H9 (cell line): ENCODE measurements around the gene TULP3. TPM values are rescaled to one million over a fixed set of nuclear protein-coding genes. Genes with fewer than 3 reads are reported as not detected.
A peak's percentile ranks its signal among the peaks of the same experiment; 100 is the strongest.

Source experiments
- DNase-seq: peaks from one replicate; pipeline ENCODE4 v3.0.0-alpha.2; 2017
- H2AFZ ChIP-seq: one replicate; pipeline ENCODE4 v1.6.1; 2013; ENCODE audit warnings: mild to moderate bottlenecking, low read length, control low read depth, moderate library complexity
- H2AK5ac ChIP-seq: 2 replicates; pipeline ENCODE4 v1.6.1; 2013; ENCODE audit warnings: low read length, control low read depth, mixed read lengths; ENCODE audit not compliant: insufficient read length
- H2BK120ac ChIP-seq: one replicate; pipeline ENCODE4 v1.6.1; 2013; ENCODE audit warnings: low read depth, mild to moderate bottlenecking, low read length, control low read depth, inconsistent platforms; ENCODE audit not compliant: poor library complexity, severe bottlenecking
- H2BK12ac ChIP-seq: 2 replicates; pipeline ENCODE4 v1.6.1; 2013; ENCODE audit warnings: low read length, control low read depth, mixed read lengths, low read depth; ENCODE audit not compliant: insufficient read length
- H2BK15ac ChIP-seq: 2 replicates; pipeline ENCODE4 v1.6.1; 2013; ENCODE audit warnings: low read depth, low read length, control low read depth
- H2BK20ac ChIP-seq: one replicate; pipeline ENCODE4 v1.6.1; 2013; ENCODE audit warnings: low read depth, mild to moderate bottlenecking, low read length, control low read depth, inconsistent platforms; ENCODE audit not compliant: poor library complexity, severe bottlenecking
- H2BK5ac ChIP-seq: 2 replicates; pipeline ENCODE4 v1.6.1; 2013; ENCODE audit warnings: low read length, control low read depth, mixed read lengths; ENCODE audit not compliant: insufficient read length
- H3K14ac ChIP-seq: 2 replicates; pipeline ENCODE4 v1.6.1; 2013; ENCODE audit warnings: low read length, control low read depth; ENCODE audit not compliant: insufficient read depth
- H3K18ac ChIP-seq: 2 replicates; pipeline ENCODE4 v1.6.1; 2013; ENCODE audit warnings: low read depth, mild to moderate bottlenecking, mixed read lengths, low read length, control low read depth; ENCODE audit not compliant: insufficient read length
- H3K23ac ChIP-seq: 2 replicates; pipeline ENCODE4 v1.6.1; 2013; ENCODE audit warnings: low read length, control low read depth, mixed read lengths, low read depth; ENCODE audit not compliant: insufficient read length
- H3K23me2 ChIP-seq: 2 replicates; pipeline ENCODE4 v1.6.1; 2013; ENCODE audit warnings: low read depth, mild to moderate bottlenecking, mixed read lengths, low read length, control low read depth; ENCODE audit not compliant: insufficient read length, poor library complexity, severe bottlenecking
- H3K27ac ChIP-seq: 2 replicates; pipeline ENCODE4 v1.5.1; 2013; ENCODE audit warnings: low read length, control low read depth, mixed read lengths, low read depth; ENCODE audit not compliant: insufficient read length
- H3K27me3 ChIP-seq: 2 replicates; pipeline ENCODE4 v1.6.1; 2013; ENCODE audit warnings: low read length, control low read depth, inconsistent platforms; ENCODE audit not compliant: insufficient read depth
- H3K4ac ChIP-seq: 2 replicates; pipeline ENCODE4 v1.6.1; 2013; ENCODE audit warnings: low read depth, mild to moderate bottlenecking, control low read depth, inconsistent platforms, low read length, moderate library complexity
- H3K4me1 ChIP-seq: 2 replicates; pipeline ENCODE4 v1.6.1; 2013; ENCODE audit warnings: low read length, control low read depth, inconsistent platforms; ENCODE audit not compliant: insufficient read depth
- H3K4me2 ChIP-seq: 2 replicates; pipeline ENCODE4 v1.6.1; 2013; ENCODE audit warnings: low read length, control low read depth, mixed read lengths; ENCODE audit not compliant: insufficient read length, insufficient read depth
- H3K56ac ChIP-seq: 2 replicates; pipeline ENCODE4 v1.6.1; 2013; ENCODE audit warnings: low read depth, mild to moderate bottlenecking, mixed read lengths, low read length, control low read depth; ENCODE audit not compliant: insufficient read length
- H3K79me1 ChIP-seq: 2 replicates; pipeline ENCODE4 v1.6.1; 2013; ENCODE audit warnings: low read depth, mild to moderate bottlenecking, moderate library complexity, low read length, control low read depth, inconsistent platforms; ENCODE audit not compliant: insufficient read depth, poor library complexity, severe bottlenecking
- H3K79me2 ChIP-seq: 2 replicates; pipeline ENCODE4 v1.6.1; 2013; ENCODE audit warnings: low read length, control low read depth, inconsistent platforms; ENCODE audit not compliant: insufficient read depth
- H3K9ac ChIP-seq: 2 replicates; pipeline ENCODE4 v1.6.1; 2013; ENCODE audit warnings: low read length, control low read depth, mixed read lengths; ENCODE audit not compliant: insufficient read length; ENCODE audit errors: extremely low read depth
- H3K9me3 ChIP-seq: one replicate; pipeline ENCODE4 v1.6.1; 2013; ENCODE audit warnings: low read depth, low read length, inconsistent platforms; ENCODE audit not compliant: control insufficient read depth
- H3T11ph ChIP-seq: one replicate; pipeline ENCODE4 v1.6.1; 2013; ENCODE audit warnings: mild to moderate bottlenecking, low read length, control low read depth, inconsistent platforms
- H4K20me1 ChIP-seq: one replicate; pipeline ENCODE4 v1.6.1; 2013; ENCODE audit not compliant: control insufficient read depth, insufficient read length, insufficient read depth
- H4K5ac ChIP-seq: 2 replicates; pipeline ENCODE4 v1.6.1; 2013; ENCODE audit warnings: low read depth, mild to moderate bottlenecking, mixed read lengths, low read length, control low read depth; ENCODE audit not compliant: insufficient read length
- H4K8ac ChIP-seq: replicated peaks from 2 replicates; pipeline ENCODE4 v1.6.1; 2013; ENCODE audit warnings: low read length, control low read depth, mixed read lengths, low read depth; ENCODE audit not compliant: insufficient read length
- H4K91ac ChIP-seq: 2 replicates; pipeline ENCODE4 v1.6.1; 2013; ENCODE audit warnings: low read depth, mild to moderate bottlenecking, moderate library complexity, mixed read lengths, low read length, control low read depth; ENCODE audit not compliant: insufficient read length
- H3K27ac Mint-ChIP-seq, 3 experiments: 2 replicates in 2 of 3; 3 replicates in 1 of 3; pipeline ENCODE4 v1.8.0; 2020 to 2021; ENCODE audit warnings: mixed read lengths in 3 of 3, mild to moderate bottlenecking in 1 of 3, moderate library complexity in 1 of 3
- H3K27me3 Mint-ChIP-seq: 2 replicates; pipeline ENCODE4 v1.8.0; 2021; ENCODE audit warnings: low read depth, mild to moderate bottlenecking, moderate library complexity, mixed read lengths
- H3K36me3 Mint-ChIP-seq, 3 experiments: 2 replicates in 2 of 3; 3 replicates in 1 of 3; pipeline ENCODE4 v1.8.0; 2020 to 2021; ENCODE audit warnings: low read depth in 3 of 3, mixed read lengths in 3 of 3; ENCODE audit not compliant: insufficient read depth in 1 of 3
- H3K4me1 Mint-ChIP-seq, 2 experiments: 2 replicates each; pipeline ENCODE4 v1.8.0; 2020; ENCODE audit warnings: mixed read lengths in 2 of 2
- H3K4me3 Mint-ChIP-seq, 2 experiments: 2 replicates in 1 of 2; 3 replicates in 1 of 2; pipeline ENCODE4 v1.8.0; 2020 to 2021; ENCODE audit warnings: mild to moderate bottlenecking in 2 of 2, mixed read lengths in 2 of 2, moderate library complexity in 1 of 2
- H3K9me3 Mint-ChIP-seq, 2 experiments: 2 replicates in 1 of 2; 3 replicates in 1 of 2; pipeline ENCODE4 v1.8.0; 2020; ENCODE audit warnings: mild to moderate bottlenecking in 2 of 2, mixed read lengths in 2 of 2, moderate library complexity in 1 of 2
- WGBS: extraction: QIAGEN DNeasy Blood & Tissue Kit; methylation state at CpG from one replicate; pipeline ENCODE4 v1.1.7; 2013; ENCODE audit warnings: missing lambda C conversion rate, low lambda C conversion rate, mixed read lengths; ENCODE audit not compliant: insufficient read length; ENCODE audit errors: extremely low coverage; 5-methylcytosine and 5-hydroxymethylcytosine counted together
- total RNA-seq: library from RNA; stranded (reverse); gene quantifications from 2 replicates; pipeline ENCODE4 v1.2.1, GENCODE V29; 2021
- TF ChIP-seq, protein P1 (sequence below): fragments of 200-600 bp; sonication (generic); conservative IDR thresholded peaks from 3 replicates; pipeline ENCODE4 v1.8.0; 2021; ENCODE audit warnings: antibody characterized with exemption, mild to moderate bottlenecking

The TULP3 gene
- total RNA-seq, 1 experiment from 2014 or later = 22.3 TPM

DNA sequence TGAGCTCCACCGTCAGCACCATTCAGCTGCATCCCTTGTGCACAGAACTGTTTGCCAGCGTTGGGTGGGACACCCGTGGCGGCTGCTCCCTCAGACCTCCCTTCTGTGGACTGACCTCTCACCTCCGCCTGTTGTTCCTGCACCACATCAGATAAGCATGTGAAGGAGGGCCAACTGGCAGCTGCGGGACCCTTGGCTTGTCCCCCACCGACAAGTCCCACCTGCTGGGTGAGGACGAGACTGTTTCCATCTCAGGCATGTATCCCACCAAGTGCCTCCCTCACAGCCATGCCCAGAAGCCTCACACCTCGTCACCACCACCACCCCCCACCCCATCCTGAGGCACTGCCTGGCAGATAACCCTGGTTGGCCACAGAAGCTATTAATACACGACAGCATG, 49.9 kb downstream of the TULP3 start:
- Histone ChIP-seq H4K5ac (no peak overlapping the region), H3K27me3 (no peaks in the 10 kb centered on the region), H4K91ac (no peak overlapping the region), H2AFZ (no peak overlapping the region), H3K56ac (no peak overlapping the region), H3K79me2 (no peaks in the 10 kb centered on the region), H2BK20ac (no peak overlapping the region), H3K9ac (no peak overlapping the region), H3K9me3 (no peaks in the 10 kb centered on the region), H2AK5ac (no peak overlapping the region), H3K4ac (no peak overlapping the region), H3K23ac (no peak overlapping the region), H4K20me1 (no peaks in the 10 kb centered on the region), H3T11ph (no peak overlapping the region), H2BK120ac (no peak overlapping the region), H4K8ac (no peak overlapping the region), H2BK12ac (no peak overlapping the region), H2BK15ac (no peak overlapping the region), H3K18ac (no peak overlapping the region), H3K4me1 (no peaks in the 10 kb centered on the region), H3K4me2 (no peak overlapping the region), H2BK5ac (no peak overlapping the region), H3K14ac (no peak overlapping the region), H3K79me1 (no peaks in the 10 kb centered on the region), H3K27ac (no peak overlapping the region), H3K23me2 (no peaks in the 10 kb centered on the region)
- Mint-ChIP-seq H3K27me3 (peaks cover 2% of the 10 kb centered on the region; the same call in 1 of the 2 replicates), H3K36me3 (peaks cover 0 to 33% (median 31%) of the 10 kb centered on the region in 3 experiments; a peak in 5 of 7 replicates), H3K4me1 (peaks cover 0 to 5% of the 10 kb centered on the region in 2 experiments; a peak in 1 of 4 replicates), H3K9me3 (no peaks in the 10 kb centered on the region; a peak in 1 of 5 replicates), H3K4me3 (no peak overlapping the region), H3K27ac (peak overlapping the region in 2 of 3 experiments; percentile 81 to 83; a peak in 4 of 7 replicates)
- DNase-seq = no peak
- TF ChIP-seq, protein P1, sequence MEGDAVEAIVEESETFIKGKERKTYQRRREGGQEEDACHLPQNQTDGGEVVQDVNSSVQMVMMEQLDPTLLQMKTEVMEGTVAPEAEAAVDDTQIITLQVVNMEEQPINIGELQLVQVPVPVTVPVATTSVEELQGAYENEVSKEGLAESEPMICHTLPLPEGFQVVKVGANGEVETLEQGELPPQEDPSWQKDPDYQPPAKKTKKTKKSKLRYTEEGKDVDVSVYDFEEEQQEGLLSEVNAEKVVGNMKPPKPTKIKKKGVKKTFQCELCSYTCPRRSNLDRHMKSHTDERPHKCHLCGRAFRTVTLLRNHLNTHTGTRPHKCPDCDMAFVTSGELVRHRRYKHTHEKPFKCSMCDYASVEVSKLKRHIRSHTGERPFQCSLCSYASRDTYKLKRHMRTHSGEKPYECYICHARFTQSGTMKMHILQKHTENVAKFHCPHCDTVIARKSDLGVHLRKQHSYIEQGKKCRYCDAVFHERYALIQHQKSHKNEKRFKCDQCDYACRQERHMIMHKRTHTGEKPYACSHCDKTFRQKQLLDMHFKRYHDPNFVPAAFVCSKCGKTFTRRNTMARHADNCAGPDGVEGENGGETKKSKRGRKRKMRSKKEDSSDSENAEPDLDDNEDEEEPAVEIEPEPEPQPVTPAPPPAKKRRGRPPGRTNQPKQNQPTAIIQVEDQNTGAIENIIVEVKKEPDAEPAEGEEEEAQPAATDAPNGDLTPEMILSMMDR = no peak
- WGBS = no CpG with 5 or more reads among the region's 10 CpGs
